Kasumi-1 (cell line): Measurements from ENCODE around the gene CDHR5.

ENCODE experiments used
- DNase-seq, 2 experiments: peaks; one replicate each; lab custom pipeline; 2025; lab: John Stamatoyannopoulos, UW

Gene CDHR5

GRCh38 chr11:621838-622237 lies 2.9 kb downstream of the CDHR5 start:
- no peak for DNase-seq

DNA sequence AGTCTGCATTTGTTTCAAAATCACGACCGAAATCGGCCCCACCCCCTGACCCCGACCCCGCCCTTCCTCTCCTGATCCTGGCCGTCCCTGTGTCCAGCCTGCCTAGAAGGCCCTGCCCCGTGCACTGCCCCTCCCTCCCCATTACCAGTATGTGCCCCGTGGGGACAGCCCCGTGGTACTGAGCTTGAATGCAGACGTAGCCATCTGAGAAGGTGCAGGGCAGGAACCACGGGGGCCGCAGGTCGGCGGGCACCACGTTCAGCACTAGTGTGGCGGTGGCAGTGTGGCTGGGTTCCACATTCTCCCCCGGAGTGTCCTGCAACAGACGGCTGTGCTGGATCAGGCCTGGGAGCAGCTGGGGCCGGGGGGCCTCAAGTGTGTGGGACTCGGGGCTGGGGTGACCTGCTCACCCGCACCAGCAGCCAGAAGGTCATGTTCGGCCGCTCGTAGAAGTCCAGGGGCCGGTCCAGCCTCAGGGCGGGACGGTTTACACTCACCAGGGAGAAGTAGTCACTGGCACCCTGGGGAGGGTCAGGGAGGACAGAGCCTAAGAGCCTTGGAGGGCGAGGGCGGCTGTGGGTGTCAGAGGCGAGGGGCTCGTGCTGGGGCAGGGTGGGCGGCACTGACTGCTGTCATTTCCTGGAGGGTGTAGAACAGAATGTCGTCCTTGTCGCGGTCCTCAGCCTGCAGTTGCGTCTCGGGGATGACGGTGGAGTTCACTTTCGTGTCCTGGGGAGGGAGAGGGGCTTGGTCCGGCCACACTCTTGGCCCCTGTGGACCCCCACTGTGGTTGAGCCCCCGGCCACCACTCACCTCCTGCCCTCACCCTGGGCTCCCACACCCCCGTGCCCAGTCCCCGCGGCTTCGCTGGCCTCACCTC lies 3.6 kb downstream of the CDHR5 start:
- no peak for DNase-seq

DNA sequence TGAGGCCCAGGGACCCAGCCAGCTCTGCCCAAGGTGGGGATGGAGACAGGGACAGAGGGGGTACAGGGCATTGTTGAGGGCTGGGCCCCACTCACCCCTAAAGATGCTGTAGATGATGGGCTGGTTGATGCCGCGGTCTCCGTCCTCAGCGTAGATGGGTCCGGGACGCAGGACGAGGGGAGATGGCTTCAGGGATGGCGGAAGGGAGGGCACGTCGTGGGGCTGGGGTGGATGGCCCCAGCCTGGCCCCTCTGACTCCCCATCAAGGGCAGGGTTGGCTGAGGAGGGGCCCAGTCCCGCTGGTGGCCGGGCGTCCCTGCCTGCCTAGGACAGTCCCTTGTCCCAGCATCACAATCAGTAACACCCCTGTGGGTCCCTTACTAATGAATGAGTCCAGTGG lies 4.6 kb downstream of the CDHR5 start:
- DNase-seq, result no peak

DNA sequence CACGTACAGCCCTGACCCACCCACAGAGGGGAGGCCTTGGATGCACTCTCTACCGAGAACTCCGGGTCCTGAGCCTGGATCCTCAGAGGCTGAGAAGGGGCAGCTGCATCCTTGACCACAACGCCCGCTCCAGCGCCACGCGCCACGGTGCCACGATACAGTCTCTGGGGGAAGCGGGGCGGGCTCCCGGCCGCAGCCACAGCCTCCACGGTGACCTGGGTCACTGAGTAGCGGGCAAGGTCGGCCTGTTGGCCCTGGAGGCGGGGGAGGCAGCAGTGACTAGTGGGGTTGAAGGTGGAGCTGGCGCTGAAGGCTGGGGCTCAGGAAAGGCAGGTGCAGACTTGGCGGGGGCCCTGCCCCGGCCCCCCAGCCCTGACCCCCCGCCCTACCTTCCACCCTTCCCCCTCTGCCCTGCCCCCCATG lies 5.1 kb downstream of the CDHR5 start:
- no peak for DNase-seq

DNA sequence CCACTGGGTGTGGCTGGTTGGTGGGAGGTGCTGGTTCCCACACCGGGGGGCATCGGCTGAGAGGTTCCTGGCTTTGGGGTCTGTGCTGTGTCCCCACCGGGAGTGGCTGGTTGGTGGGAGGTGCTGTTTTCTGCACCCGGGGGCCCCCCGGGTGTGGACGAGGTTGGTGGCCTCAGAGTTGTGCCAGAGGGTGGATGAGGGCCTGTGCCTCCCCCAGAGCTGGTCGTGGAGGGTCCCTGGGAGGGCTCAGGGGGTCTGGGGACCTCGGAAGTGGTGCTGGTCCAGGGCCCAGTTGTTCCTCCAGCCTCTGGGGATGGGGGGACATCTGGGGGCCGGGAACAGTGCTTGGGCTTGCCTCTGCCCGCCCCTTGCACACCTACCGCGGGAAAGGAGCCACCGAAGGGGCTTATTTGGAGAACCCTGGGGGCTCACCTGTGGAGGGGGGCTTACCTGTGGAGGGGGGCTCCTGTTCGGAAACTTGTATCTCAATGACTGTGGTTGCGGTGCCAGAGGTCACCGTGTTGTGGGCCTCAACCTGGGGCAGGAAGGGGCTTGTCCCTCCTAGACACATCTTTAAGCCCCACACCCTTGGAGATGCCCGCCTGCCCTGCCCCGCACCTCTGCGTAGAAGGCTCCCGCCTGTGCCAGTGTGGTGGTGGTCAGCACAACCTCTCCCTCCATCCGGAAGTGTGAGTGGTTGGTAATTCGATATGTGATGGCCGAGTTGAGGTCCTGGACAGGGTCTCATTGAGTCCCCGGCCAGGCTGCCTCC lies 5.7 kb downstream of the CDHR5 start:
- DNase-seq, result no peak

DNA sequence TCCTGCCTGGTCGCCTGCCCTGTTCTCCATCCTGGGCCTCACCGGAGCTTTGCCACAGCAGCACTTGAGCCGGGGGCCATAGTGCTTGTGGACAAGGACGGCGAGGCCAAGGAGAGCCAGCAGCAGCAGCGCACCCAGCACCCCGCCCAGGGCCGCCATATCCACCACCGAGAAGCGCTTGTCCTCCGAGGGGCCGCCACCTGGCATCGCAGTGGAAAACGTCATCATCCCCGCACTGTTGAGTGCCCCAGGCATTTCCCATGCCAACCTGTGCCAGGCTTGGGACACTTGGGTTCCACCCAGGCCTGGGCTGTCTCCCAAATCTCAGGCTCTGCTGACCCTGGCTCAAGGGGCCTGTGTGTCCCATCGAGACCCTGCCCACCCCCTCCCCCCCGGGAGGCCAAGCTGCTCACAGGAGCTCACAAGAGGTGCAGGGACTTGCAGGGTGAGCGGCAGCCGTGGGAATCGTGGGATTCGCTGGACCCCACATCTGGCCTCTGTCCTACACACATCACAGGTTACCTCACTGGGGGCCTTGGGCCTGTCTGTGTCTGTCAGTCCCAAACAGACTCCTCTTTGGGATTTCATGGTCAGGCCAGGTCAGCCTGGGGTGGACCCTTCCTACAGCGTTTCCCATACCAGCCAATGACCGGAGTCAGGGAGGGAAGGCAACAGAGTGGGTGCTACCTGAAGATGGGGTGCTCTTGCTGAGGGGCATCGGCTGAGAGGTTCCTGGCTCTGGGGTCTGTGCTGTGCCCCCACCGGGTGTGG lies 6.7 kb downstream of the CDHR5 start:
- DNase-seq, result no peak

DNA sequence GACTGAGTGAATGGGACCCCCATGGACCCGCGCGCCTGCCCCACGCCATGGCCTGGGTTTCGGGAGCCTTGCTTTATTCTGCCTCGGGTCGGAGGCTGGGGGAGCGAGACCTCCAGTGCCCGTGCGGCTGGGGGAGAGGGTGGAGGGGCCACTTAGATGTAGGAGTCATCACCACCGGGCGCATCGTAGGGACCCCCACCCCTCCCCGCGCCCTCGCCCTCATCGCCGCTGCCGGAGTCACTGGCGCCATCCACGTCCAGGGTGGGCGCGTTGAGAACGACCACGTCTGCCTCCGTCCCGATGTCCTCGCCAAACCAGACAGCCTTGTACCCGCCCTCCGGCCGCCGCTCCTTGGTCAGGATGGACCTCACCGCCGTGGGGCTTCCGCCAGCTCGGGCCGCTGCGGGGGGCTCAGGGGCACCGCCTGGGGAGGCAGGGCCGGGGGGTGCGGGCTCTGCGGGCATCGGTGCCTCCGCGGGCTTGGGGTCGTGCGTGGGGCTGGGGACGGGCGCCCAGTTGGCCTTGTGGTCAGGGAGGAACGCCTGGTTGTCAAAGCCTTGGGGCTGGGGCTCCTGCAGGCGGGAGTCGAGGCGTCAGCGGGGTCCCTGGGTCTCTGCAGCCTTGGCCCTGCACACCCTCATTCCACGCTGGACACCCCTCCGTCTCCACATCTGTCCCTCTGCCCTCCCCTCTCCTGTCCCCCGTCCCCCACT lies 7.4 kb downstream of the CDHR5 start:
- no peak for DNase-seq

DNA sequence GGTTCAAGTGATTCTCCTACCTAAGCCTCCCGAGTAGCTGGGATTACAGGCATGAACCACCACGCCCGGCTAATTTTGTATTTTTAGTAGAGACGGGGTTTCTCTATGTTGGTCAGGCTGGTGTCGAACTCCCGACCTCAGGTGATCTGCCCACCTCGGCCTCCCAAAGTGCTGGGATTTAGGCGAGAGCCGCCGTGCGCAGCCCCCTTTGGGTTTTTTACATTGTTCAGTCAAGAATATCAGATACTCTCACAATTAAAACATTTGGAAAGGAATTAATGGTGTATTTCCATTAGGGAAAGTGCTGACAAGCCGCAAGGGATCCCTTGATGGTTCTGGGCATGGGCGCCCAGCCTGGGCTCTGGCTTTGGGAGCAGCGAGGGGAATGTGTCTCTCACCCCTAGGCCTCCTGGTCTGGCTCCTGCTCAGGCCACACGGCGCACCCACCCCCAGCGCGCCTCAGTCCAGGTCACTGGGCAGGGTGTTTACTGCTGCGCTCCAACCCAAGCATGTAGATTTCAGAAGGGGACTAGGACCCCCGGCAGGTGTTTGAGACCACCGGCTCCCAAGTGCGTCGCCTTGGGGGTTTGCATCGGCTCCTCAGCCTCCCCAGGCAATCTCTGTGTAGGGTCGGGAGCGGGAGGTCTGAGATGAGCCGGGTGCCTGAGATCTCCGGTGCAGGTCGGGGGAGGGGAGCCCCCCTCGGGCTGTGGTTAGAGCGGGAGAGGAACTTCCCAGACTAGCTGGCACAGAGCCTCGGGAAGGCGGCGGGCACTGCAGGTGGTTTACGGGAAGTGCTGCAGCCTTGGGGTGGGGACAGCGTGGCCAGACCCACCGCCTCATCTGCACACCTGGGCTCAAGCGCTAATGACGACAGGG lies 8.2 kb downstream of the CDHR5 start:
- no peak for DNase-seq

GRCh38 chr11:615504-616319 lies 9.0 kb downstream of the CDHR5 start, which contains the start of gene IRF7:
IRF7 (minus strand) TSS chr11:615950; CDS start chr11:615364, 586 bp downstream.
- DNase-seq, result peak; percentile 98

GRCh38 chr11:614623-615503 lies 9.9 kb downstream of the CDHR5 start:
- no peak for DNase-seq

DNA sequence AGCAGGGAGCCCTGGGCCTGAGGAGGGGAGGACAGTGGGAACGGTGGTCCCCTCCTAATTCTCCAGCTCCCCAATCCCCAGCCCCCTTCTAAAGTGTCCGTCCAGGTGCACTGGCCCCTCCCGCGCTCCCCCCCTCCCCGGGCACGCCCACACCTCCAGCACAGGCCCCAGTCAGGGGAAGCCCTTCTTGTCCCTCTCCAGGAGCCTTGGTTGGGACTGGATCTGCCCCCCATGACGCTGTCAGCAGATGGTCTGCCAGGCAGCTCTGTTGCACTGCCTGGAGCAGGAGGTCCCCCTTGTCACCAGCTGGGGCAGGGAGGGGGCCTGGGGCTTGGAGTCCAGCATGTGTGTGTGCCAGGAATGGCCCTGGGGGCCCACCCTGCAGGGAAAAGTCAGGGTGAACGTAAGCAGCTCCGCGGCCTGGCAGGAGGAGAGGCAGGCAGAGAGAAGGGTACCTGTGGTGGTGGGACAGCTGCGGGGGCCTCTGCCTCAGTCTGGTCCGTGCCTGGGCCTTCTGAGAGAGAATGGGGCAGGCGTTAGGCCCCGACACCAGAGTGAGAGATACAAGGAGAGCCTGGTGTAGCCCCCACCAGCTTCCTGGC lies 10.6 kb downstream of the CDHR5 start:
- no peak for DNase-seq

- peak; percentile 34 to 37 for DNase-seq
Measured at GRCh38 chr11:613369-613968, 11.3 kb downstream of the CDHR5 start.

DNA sequence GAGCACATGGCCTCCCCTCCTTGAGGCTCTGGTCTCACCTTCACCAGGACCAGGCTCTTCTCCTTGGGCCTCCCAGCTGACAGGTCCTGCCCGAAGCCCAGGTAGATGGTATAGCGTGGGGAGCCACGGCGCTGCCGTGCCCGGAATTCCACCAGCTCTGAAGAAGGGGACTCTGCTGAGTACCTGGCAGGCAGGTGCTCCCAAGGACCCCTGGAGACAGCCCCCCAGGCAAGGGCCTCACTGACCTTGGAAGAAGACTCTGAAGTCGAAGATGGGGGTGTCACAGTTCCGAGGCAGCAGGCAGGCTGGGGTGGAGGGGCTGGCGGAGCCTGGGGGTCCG lies 11.8 kb downstream of the CDHR5 start:
- DNase-seq, result no peak

- DNase-seq, result peak; percentile 9 to 34
Measured at GRCh38 chr11:612201-612960, 12.4 kb downstream of the CDHR5 start.

GRCh38 chr11:611001-611996 lies 13.5 kb downstream of the CDHR5 start:
- no peak for DNase-seq
